NT2/D1 (cell line): ENCODE results near the gene CHST12.
A peak's percentile ranks its signal among the peaks of the same experiment; 100 is the strongest.

Experiments used
- DNase-seq: peaks from one replicate; pipeline ENCODE4 v3.0.0-alpha.2; 2011; ENCODE audit warnings: low read depth, low spot score
- H3K27me3 ChIP-seq: 2 replicates; pipeline ENCODE4 v1.6.0; 2011; ENCODE audit warnings: mild to moderate bottlenecking; ENCODE audit not compliant: insufficient read length, insufficient read depth
- H3K36me3 ChIP-seq: 2 replicates; pipeline ENCODE4 v1.6.1; 2011; ENCODE audit warnings: mild to moderate bottlenecking, low read length, mixed read lengths; ENCODE audit not compliant: insufficient read depth, insufficient read length
- H3K4me1 ChIP-seq: 2 replicates; pipeline ENCODE4 v1.5.1; 2011; ENCODE audit not compliant: insufficient read depth, insufficient read length
- H3K4me3 ChIP-seq: 2 replicates; pipeline ENCODE4 v1.5.1; 2011; ENCODE audit warnings: low read depth; ENCODE audit not compliant: insufficient read length
- H3K9ac ChIP-seq: 2 replicates; pipeline ENCODE4 v1.6.0; 2011; ENCODE audit warnings: low read depth; ENCODE audit not compliant: insufficient read length
- H3K9me3 ChIP-seq: 2 replicates; pipeline ENCODE4 v1.5.1; 2011; ENCODE audit warnings: mild to moderate bottlenecking, low read length; ENCODE audit not compliant: insufficient read depth
- SUZ12 ChIP-seq: IDR thresholded peaks from 2 replicates; pipeline ENCODE4 v1.6.1; 2011; ENCODE audit not compliant: insufficient read length, insufficient read depth; ENCODE audit errors: extremely low read depth
- YY1 ChIP-seq: IDR thresholded peaks from 2 replicates; pipeline ENCODE4 v1.6.1; 2011; ENCODE audit not compliant: insufficient read length, insufficient read depth
- ZNF274 ChIP-seq: IDR thresholded peaks from 2 replicates; pipeline ENCODE4 v1.6.1; 2011; ENCODE audit warnings: mild to moderate bottlenecking, low read depth, low read length

Gene CHST12

GRCh38 chr7:2394566-2395082 lies 8.8 kb upstream of the CHST12 start:
- DNase-seq: no peak
- Histone ChIP-seq H3K9me3 (no peaks in the 10 kb centered on the region), H3K4me1 (peaks cover 1% of the 10 kb centered on the region), H3K36me3 (peaks cover 15% of the 10 kb centered on the region), H3K4me3 (no peak overlapping the region), H3K27me3 (no peaks in the 10 kb centered on the region), H3K9ac (no peak overlapping the region)
- TF ChIP-seq SUZ12: no peak
- TF ChIP-seq ZNF274: no peak
- no peak for TF ChIP-seq YY1

DNA sequence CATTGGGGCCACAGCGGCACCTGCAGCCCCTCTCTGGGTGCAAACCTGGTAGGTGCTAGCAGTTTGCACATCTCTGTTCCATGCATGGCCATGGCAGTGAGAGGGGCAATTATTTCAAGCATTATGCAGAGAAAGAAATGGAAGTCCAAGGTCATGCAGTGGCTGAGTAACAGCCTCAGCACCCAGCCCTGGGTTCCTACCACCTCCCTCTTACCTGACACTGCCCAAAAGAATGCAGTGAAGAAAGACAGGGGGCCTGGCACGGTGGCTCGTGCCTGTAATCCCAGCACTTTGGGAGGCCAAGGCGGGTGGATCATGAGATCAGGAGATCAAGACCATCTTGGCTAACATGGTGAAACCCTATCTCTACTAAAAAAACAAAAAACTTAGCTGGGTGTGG lies 4.9 kb upstream of the CHST12 start:
- H3K4me1 ChIP-seq: no peaks in the 10 kb centered on the region
- TF ChIP-seq SUZ12: no peak
- no peak for DNase-seq

DNA sequence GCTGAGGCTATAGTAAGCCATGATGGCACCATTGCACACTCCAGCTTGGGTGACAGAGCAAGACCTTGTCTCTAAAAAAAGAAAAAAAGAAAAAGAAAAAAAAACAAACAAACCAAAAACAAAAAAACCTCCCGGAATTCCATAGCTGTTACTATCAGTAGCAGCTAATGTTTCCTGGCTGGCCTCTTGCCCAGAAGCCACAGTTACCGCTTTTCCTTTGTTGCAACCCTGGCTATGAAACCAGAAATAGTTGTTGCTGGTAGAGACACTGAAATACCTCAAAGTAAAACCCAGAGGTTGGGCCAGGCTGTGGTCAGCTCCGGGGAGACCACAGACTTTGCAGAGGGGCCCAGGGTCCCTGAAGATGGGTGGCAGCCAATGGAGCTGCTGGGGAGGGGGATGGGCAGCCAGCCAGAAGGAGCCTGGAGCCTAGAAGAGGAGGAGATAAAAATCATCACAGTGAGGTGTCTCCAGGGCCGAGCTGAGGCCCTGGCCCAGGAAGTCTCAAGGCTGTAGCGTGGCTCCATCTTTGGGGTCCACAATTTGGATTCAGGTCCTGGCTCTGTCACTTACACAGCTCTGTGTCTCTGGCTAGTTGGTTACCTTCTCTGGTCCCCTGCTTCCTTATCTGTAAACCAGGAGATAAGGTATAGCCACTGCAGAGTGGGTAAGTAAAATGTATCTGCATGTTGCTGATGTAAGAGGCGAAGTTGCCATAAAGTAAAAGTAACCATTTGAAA lies 3.4 kb upstream of the CHST12 start:
- no peak for DNase-seq
- H3K36me3 ChIP-seq: peaks cover 3% of the 10 kb centered on the region
- TF ChIP-seq ZNF274: no peak
- no peak for TF ChIP-seq YY1
- no peak for TF ChIP-seq SUZ12
- peaks cover 4% of the 10 kb centered on the region for H3K27me3 ChIP-seq
- no peaks in the 10 kb centered on the region for H3K9me3 ChIP-seq
- H3K9ac ChIP-seq: no peak overlapping the region
- no peak overlapping the region for H3K4me3 ChIP-seq
- H3K4me1 ChIP-seq: peaks cover 3% of the 10 kb centered on the region

More for the DNA sequence above, 4.9 kb upstream of the CHST12 start:
- no peak overlapping the region for H3K9ac ChIP-seq
- H3K27me3 ChIP-seq: no peaks in the 10 kb centered on the region
- H3K36me3 ChIP-seq: no peaks in the 10 kb centered on the region
- H3K4me3 ChIP-seq: no peak overlapping the region
- no peaks in the 10 kb centered on the region for H3K9me3 ChIP-seq

- Histone ChIP-seq H3K4me1 (peaks cover 7% of the 10 kb centered on the region), H3K9ac (peak overlapping the region; percentile 74), H3K36me3 (peaks cover 8% of the 10 kb centered on the region), H3K27me3 (peaks cover 4% of the 10 kb centered on the region), H3K9me3 (no peaks in the 10 kb centered on the region), H3K4me3 (peak overlapping the region; percentile 53)
- DNase-seq: no peak
- TF ChIP-seq SUZ12 (no peak), ZNF274 (no peak), YY1 (no peak)
Measured at GRCh38 chr7:2402687-2403013, 761 bp upstream of the CHST12 start.

GRCh38 chr7:2403718-2404648 lies 572 bp downstream of the CHST12 start:
- Histone ChIP-seq H3K4me1 (peaks cover 7% of the 10 kb centered on the region), H3K36me3 (peaks cover 13% of the 10 kb centered on the region), H3K9me3 (no peaks in the 10 kb centered on the region), H3K9ac (peak overlapping the region; percentile 89), H3K27me3 (peaks cover 4% of the 10 kb centered on the region), H3K4me3 (peak overlapping the region; percentile 78)
- TF ChIP-seq SUZ12 (no peak), YY1 (no peak), ZNF274 (no peak)
- DNase-seq: no peak

DNA sequence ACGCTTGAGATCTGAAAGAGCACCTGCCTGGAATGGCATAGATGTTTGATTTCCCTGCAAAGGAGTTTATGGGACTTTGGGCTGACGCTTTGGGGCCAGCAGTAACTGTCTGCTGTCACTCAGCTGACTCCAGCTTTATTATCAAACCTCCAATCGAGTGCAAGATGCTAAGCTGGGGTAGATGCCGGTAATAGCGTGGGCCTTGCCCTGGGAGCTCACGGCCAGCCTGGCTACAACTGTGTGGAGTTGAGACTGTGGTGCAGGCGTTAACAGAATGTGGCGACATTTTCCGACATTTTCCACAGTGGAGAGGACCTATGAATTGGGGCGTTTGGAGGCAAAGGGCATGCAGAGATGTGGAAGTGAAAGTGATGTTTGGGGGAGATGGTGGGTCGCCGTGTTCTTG lies 1.3 kb downstream of the CHST12 start:
- DNase-seq: no peak
- Histone ChIP-seq H3K9ac (peak overlapping the region; percentile 89), H3K27me3 (peaks cover 4% of the 10 kb centered on the region), H3K36me3 (peaks cover 13% of the 10 kb centered on the region), H3K4me3 (peak overlapping the region; percentile 78), H3K4me1 (peaks cover 10% of the 10 kb centered on the region), H3K9me3 (no peaks in the 10 kb centered on the region)
- TF ChIP-seq YY1: no peak
- TF ChIP-seq ZNF274: no peak
- TF ChIP-seq SUZ12: no peak

DNA sequence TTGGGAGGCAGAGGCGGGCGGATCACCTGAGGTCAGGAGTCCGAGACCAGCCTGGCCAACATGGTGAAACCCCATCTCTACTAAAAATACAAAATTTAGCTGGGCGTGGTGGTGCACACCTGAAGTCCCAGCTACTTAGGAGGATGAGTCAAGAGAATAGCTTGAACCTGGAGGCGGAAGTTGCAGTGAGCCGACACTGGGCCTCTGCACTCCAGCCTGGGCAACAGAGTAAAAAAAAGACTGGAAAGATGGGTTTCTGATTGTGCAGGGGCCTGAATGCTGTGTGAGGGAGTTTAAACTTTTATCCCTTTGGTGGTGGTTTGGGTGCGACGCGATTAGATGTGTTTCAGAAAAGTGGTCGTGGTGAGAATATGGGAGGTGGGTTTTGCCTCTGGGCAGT lies 1.8 kb downstream of the CHST12 start:
- no peaks in the 10 kb centered on the region for H3K9me3 ChIP-seq
- H3K27me3 ChIP-seq: peaks cover 4% of the 10 kb centered on the region
- no peak for TF ChIP-seq ZNF274
- TF ChIP-seq YY1: no peak
- no peak for TF ChIP-seq SUZ12
- no peak overlapping the region for H3K9ac ChIP-seq
- peaks cover 13% of the 10 kb centered on the region for H3K36me3 ChIP-seq
- H3K4me3 ChIP-seq: no peak overlapping the region
- H3K4me1 ChIP-seq: peaks cover 10% of the 10 kb centered on the region
- DNase-seq: no peak
